Measurements from ENCODE around the gene HEPN1.

The HEPN1 gene

GRCh38 chr11:124897674-124898262 is 21.3 kb upstream of the HEPN1 start, which contains the start of gene ROBO4:
Gene ROBO4 (minus strand): TSS chr11:124897865. CDS start chr11:124897795, 70 bp downstream.
- Mint-ChIP-seq H3K9me3 (no peaks in the 10 kb centered on the region), H3K4me1 (ENCODE audit: low read depth in 2 of 2) (no peaks in the 10 kb centered on the region), H3K4me3 (no peak within 1 kb of the TSS), H3K27ac (no peak within 1 kb of the TSS), H3K36me3 (ENCODE audit: insufficient read depth) (peaks cover 1% of the 10 kb centered on the region), H3K27me3 (peaks cover 27 to 61% of the 10 kb centered on the region in 2 donors)
- DNase-seq (no peak), ATAC-seq (replicated peaks) (no peak)

- H3K36me3 Mint-ChIP-seq (ENCODE audit: insufficient read depth): no peaks in the 10 kb centered on the region
- no peaks in the 10 kb centered on the region for H3K9me3 Mint-ChIP-seq
- DNase-seq (no peak), ATAC-seq (replicated peaks) (no peak)
- no peak overlapping the region for H3K27ac Mint-ChIP-seq
- H3K4me3 Mint-ChIP-seq: no peak overlapping the region
- peaks cover 30 to 56% of the 10 kb centered on the region in 2 donors for H3K27me3 Mint-ChIP-seq
- H3K4me1 Mint-ChIP-seq (ENCODE audit: low read depth in 2 of 2): no peaks in the 10 kb centered on the region
These were observed 20.8 kb upstream of the HEPN1 start for GRCh38 chr11:124898263-124898680.

- Mint-ChIP-seq H3K36me3 (ENCODE audit: insufficient read depth) (no peaks in the 10 kb centered on the region), H3K4me3 (no peak overlapping the region), H3K4me1 (ENCODE audit: low read depth in 2 of 2) (no peaks in the 10 kb centered on the region), H3K9me3 (no peaks in the 10 kb centered on the region), H3K27me3 (peaks cover 33 to 52% of the 10 kb centered on the region in 2 donors), H3K27ac (no peak overlapping the region)
- DNase-seq (no peak), ATAC-seq (replicated peaks) (no peak)
These were observed 20.3 kb upstream of the HEPN1 start for GRCh38 chr11:124898711-124899110.

GRCh38 chr11:124899383-124900145 is 19.5 kb upstream of the HEPN1 start:
- peak overlapping the region in 1 of 2 donors; percentile 4 for H3K27ac Mint-ChIP-seq
- H3K27me3 Mint-ChIP-seq: peaks cover 33 to 50% of the 10 kb centered on the region in 2 donors
- no peaks in the 10 kb centered on the region for H3K4me1 Mint-ChIP-seq (ENCODE audit: low read depth in 2 of 2)
- ATAC-seq (replicated peaks): no peak
- no peaks in the 10 kb centered on the region for H3K36me3 Mint-ChIP-seq (ENCODE audit: insufficient read depth)
- H3K4me3 Mint-ChIP-seq: no peak overlapping the region
- DNase-seq: no peak
- H3K9me3 Mint-ChIP-seq: no peaks in the 10 kb centered on the region

- no peak for DNase-seq
- Mint-ChIP-seq H3K27me3 (peaks cover 36 to 50% of the 10 kb centered on the region in 2 donors), H3K4me3 (no peak overlapping the region), H3K36me3 (ENCODE audit: insufficient read depth) (no peaks in the 10 kb centered on the region), H3K9me3 (no peaks in the 10 kb centered on the region), H3K27ac (no peak overlapping the region), H3K4me1 (ENCODE audit: low read depth in 2 of 2) (no peaks in the 10 kb centered on the region)
- ATAC-seq (replicated peaks): no peak
These were observed 18.6 kb upstream of the HEPN1 start for GRCh38 chr11:124900464-124900863.

- peaks cover 45 to 59% of the 10 kb centered on the region in 2 donors for H3K27me3 Mint-ChIP-seq
- no peak overlapping the region for H3K4me3 Mint-ChIP-seq
- no peak overlapping the region for H3K27ac Mint-ChIP-seq
- no peak for ATAC-seq (replicated peaks)
- no peaks in the 10 kb centered on the region for H3K36me3 Mint-ChIP-seq (ENCODE audit: insufficient read depth)
- no peaks in the 10 kb centered on the region for H3K4me1 Mint-ChIP-seq (ENCODE audit: low read depth in 2 of 2)
- H3K9me3 Mint-ChIP-seq: no peaks in the 10 kb centered on the region
- no peak for DNase-seq
These were observed 16.4 kb upstream of the HEPN1 start for GRCh38 chr11:124902616-124903015.

- no peak overlapping the region for H3K4me3 Mint-ChIP-seq
- no peaks in the 10 kb centered on the region for H3K36me3 Mint-ChIP-seq (ENCODE audit: insufficient read depth)
- DNase-seq (no peak), ATAC-seq (replicated peaks) (no peak)
- H3K27ac Mint-ChIP-seq: peak overlapping the region in 1 of 2 donors; percentile 17
- H3K4me1 Mint-ChIP-seq (ENCODE audit: low read depth in 2 of 2): no peaks in the 10 kb centered on the region
- H3K27me3 Mint-ChIP-seq: peaks cover 0 to 29% of the 10 kb centered on the region in 2 donors
- H3K9me3 Mint-ChIP-seq: peaks cover 0 to 3% of the 10 kb centered on the region in 2 donors
These were observed 3.3 kb upstream of the HEPN1 start for GRCh38 chr11:124915541-124916369.

GRCh38 chr11:124916370-124916710 is 2.7 kb upstream of the HEPN1 start:
- Mint-ChIP-seq H3K36me3 (ENCODE audit: insufficient read depth) (no peaks in the 10 kb centered on the region), H3K27ac (peak overlapping the region in 1 of 2 donors; percentile 17), H3K27me3 (peaks cover 0 to 27% of the 10 kb centered on the region in 2 donors), H3K4me3 (no peak overlapping the region), H3K9me3 (peaks cover 0 to 3% of the 10 kb centered on the region in 2 donors), H3K4me1 (ENCODE audit: low read depth in 2 of 2) (no peaks in the 10 kb centered on the region)
- ATAC-seq (replicated peaks): no peak
- no peak for DNase-seq

- no peak for DNase-seq
- no peak overlapping the region for H3K27ac Mint-ChIP-seq
- H3K4me3 Mint-ChIP-seq: no peak overlapping the region
These were observed 1.9 kb upstream of the HEPN1 start for GRCh38 chr11:124917115-124917637.

GRCh38 chr11:124919898-124920297 is 848 bp downstream of the HEPN1 start:
- H3K36me3 Mint-ChIP-seq (ENCODE audit: insufficient read depth): no peaks in the 10 kb centered on the region
- no peaks in the 10 kb centered on the region for H3K9me3 Mint-ChIP-seq
- H3K27me3 Mint-ChIP-seq: peaks cover 0 to 16% of the 10 kb centered on the region in 2 donors
- peaks cover 4 to 8% of the 10 kb centered on the region in 2 donors for H3K4me1 Mint-ChIP-seq (ENCODE audit: low read depth in 2 of 2)
- peak overlapping the region in 1 of 2 donors; percentile 18 for H3K4me3 Mint-ChIP-seq
- DNase-seq (no peak), ATAC-seq (replicated peaks) (no peak)
- no peak overlapping the region for H3K27ac Mint-ChIP-seq

More at GRCh38 chr11:124917115-124917637, 1.9 kb upstream of the HEPN1 start:
- ATAC-seq (replicated peaks): no peak
- Mint-ChIP-seq H3K27me3 (peaks cover 0 to 19% of the 10 kb centered on the region in 2 donors), H3K36me3 (ENCODE audit: insufficient read depth) (no peaks in the 10 kb centered on the region), H3K9me3 (peaks cover 0 to 3% of the 10 kb centered on the region in 2 donors), H3K4me1 (ENCODE audit: low read depth in 2 of 2) (no peaks in the 10 kb centered on the region)

- DNase-seq (no peak), ATAC-seq (replicated peaks) (no peak)
- Mint-ChIP-seq H3K36me3 (ENCODE audit: insufficient read depth) (no peaks in the 10 kb centered on the region), H3K4me1 (ENCODE audit: low read depth in 2 of 2) (peaks cover 4 to 8% of the 10 kb centered on the region in 2 donors), H3K9me3 (no peaks in the 10 kb centered on the region), H3K27ac (no peak overlapping the region), H3K4me3 (peak overlapping the region; percentile 21 to 56), H3K27me3 (peaks cover 0 to 16% of the 10 kb centered on the region in 2 donors)
These were observed 1.3 kb downstream of the HEPN1 start for GRCh38 chr11:124920356-124920755.

- H3K27me3 Mint-ChIP-seq: peaks cover 0 to 14% of the 10 kb centered on the region in 2 donors
- no peak overlapping the region for H3K27ac Mint-ChIP-seq
- no peaks in the 10 kb centered on the region for H3K36me3 Mint-ChIP-seq (ENCODE audit: insufficient read depth)
- DNase-seq: peak; percentile 61 to 71 (median 64)
- peak; percentile 90 for ATAC-seq (replicated peaks)
- H3K4me3 Mint-ChIP-seq: peak overlapping the region; percentile 21 to 56
- peaks cover 4 to 8% of the 10 kb centered on the region in 2 donors for H3K4me1 Mint-ChIP-seq (ENCODE audit: low read depth in 2 of 2)
- H3K9me3 Mint-ChIP-seq: no peaks in the 10 kb centered on the region
These were observed 2.0 kb downstream of the HEPN1 start for GRCh38 chr11:124920870-124921609.

Measured in effector memory CD8-positive, alpha-beta T cell (primary cell).